GM15510 (cell line): Measurements from ENCODE around the gene SPACA7.

Experiments
- POLR2A ChIP-seq: IDR thresholded peaks from 3 replicates; pipeline ENCODE4 v1.6.1; 2011; ENCODE audit warnings: borderline replicate concordance; ENCODE audit not compliant: insufficient read length; ENCODE audit errors: extremely low read depth

The SPACA7 gene

DNA sequence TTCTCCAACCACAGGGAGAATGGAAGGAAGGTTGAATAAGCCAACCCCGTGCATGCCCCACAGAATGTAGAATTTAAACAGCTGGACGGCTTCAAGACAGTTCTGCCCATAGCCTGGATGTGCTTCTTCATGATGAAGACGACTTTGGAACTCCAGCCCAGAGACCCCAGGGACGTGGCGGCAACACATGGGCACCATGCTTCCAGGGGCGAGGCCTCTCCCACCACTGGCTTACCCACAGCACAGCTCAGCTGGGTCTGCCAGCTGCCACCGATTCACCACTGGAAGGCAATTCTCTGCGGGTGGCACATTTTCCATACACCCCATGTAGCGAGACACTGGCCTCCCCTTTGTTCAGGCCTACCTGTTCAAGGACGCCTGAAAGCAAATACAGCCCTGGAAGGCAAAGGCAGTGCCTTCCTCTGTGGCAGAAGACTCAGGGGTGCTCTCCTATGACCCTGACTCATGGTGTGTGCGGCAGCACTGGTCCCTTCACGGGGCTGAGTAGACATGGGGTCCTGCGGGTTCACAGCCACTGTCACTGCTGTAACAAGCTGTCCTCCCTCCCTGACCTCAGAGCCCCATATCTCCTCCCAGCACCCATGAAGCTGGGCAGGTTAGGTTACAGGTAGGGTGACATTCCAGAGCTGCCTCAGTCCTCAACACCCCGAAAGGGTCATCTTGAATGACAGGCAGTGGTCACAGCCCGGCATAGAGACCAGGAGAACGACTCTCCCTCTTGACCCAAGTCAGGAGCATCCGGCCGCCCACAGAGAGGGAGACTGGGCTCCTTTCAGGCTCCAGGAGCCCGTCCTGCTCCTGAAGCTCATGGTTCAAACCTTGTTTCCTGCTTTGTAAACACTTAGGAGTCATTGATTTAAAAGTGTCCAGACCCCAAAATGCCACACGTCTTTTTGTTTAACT, 72.7 kb downstream of the SPACA7 start:
- no peak for TF ChIP-seq POLR2A

DNA sequence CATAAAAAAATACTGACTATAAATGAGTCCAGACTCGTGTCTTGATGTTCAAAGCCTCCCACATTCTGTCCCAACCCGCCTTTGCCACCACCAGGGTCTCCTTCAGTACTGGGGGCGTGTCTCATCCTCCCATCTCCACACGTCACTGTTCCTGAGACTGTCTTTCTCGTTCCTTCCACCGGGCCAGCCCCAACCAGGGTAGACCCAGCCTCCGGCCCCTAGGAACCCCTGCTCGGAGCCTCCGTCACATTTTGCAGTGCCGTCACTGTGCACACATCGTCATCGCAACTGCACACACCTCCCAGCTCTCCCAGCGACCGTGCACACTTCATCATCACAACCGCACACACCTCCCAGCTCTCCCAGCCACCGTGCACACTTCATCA, 73.4 kb downstream of the SPACA7 start:
- no peak for TF ChIP-seq POLR2A

- no peak for TF ChIP-seq POLR2A
These were observed 74.2 kb downstream of the SPACA7 start for GRCh38 chr13:112450118-112450903.

DNA sequence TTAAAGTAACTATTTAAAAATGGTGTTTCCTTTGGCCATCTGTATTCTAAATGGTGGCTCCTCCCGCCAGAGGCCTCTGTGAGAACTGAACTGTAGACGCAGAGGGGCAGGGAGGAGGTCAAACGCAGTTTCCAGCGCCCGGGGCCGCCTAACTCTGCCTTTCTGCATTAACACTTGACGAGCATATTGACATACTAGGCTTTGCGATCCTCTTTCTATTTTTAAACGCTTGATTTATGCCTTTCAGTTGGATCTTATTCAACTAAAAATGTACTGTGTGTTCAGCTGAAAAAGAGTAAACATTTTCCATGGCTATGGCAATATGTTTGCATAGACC, 74.7 kb downstream of the SPACA7 start:
- no peak for TF ChIP-seq POLR2A

- no peak for TF ChIP-seq POLR2A
These were observed 75.6 kb downstream of the SPACA7 start for GRCh38 chr13:112451512-112452379.

GRCh38 chr13:112452380-112453206, 76.4 kb downstream of the SPACA7 start:
- TF ChIP-seq POLR2A, result no peak

GRCh38 chr13:112453207-112453829, 77.2 kb downstream of the SPACA7 start:
- TF ChIP-seq POLR2A, result no peak

DNA sequence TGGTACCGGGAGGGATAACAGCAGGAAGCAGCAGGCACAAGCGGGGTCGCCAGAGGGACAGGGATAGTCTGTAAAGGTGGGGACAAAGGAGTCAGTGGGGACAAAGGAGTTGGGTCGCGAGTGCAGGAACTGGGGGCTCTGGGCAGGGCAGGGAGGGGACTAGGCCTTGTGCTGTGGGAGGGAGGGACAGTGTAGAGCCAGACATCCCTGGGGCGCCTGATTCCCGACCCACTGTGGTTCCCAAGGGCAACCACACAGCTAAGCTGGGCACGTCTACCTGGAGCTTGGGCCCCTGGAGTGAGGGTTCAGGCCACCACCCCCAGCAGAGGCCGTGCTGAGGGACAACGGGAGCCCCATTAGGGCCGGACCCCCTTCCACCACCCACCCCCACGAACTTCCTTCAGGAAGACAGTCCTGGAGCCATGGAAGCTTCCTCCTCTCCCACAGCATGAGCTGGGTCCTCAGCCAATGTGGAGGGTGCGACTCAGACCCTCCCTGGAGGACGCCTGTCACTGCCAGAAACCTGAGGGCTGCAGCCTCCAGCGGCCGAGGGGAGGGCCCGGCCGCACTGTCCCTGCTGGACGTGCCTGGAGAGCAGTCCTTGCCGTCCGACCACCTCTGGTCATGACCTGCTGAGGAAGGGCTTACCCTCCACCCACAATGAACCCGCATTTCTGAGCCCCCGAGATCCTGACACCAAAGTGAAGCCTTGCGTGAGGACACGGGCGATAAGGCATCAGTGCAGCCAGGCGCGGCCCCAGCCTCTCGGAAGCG, 77.9 kb downstream of the SPACA7 start:
- no peak for TF ChIP-seq POLR2A

DNA sequence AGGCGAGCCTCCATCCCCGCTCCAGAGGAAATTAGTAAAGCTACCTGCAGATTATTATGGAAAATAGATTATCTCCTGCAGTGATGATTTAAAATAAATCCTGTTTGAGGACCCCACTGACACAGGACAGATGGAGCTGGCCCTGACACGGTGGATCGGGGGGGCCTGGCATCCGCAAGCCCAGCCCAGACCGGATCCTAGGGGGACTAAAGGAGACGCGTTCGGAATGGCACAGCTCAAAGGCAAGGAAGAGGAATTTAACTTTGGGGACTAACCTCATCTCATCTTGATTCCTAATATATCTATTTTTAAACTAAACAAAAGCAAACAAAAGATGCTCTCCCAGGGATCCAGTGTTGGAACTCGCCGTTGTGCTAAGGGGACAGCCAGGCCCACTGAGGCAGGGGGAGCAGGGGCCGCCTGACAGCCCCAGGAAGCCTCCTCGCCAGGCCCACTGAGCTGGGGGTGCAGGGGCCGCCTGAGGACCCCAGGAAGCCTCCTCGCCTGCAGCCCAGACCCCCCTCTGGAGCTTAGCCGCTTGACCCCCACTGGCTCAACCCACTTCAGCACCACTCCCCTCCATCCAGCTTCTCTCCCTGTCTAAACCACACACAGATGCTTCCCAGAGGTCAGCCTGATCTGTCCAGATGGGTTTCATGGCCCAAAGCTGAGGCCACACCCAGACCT, 78.6 kb downstream of the SPACA7 start:
- TF ChIP-seq POLR2A, result no peak

- TF ChIP-seq POLR2A, result no peak
These were observed 79.4 kb downstream of the SPACA7 start for GRCh38 chr13:112455476-112456059.

- TF ChIP-seq POLR2A, result no peak
These were observed 80.2 kb downstream of the SPACA7 start for GRCh38 chr13:112456138-112457056.
